Activated T-cell treated with anti-CD3 and anti-CD28 coated beads, Interleukin-2, amount 50 U/mL, for 4 hours (primary cell): ENCODE results near the gene TRMU. TPM values are rescaled to one million over a fixed set of nuclear protein-coding genes. Genes with fewer than 3 reads are reported as not detected.

Experiments
- ATAC-seq, 2 donors: fragments of 200-7000 bp; cut with Tn5 transposase; one replicate each; pipeline ENCODE4 v1.10.0; 2021
- DNase-seq: peaks from one replicate; pipeline ENCODE4 v3.0.0-alpha.2; 2020
- H3K27me3 Mint-ChIP-seq: one replicate; pipeline ENCODE4 v1.8.0; 2021; ENCODE audit warnings: low read depth, mixed read lengths
- H3K36me3 Mint-ChIP-seq: one replicate; pipeline ENCODE4 v1.8.0; 2022; ENCODE audit warnings: mixed read lengths; ENCODE audit not compliant: insufficient read depth
- H3K4me1 Mint-ChIP-seq: one replicate; pipeline ENCODE4 v1.8.0; 2021; ENCODE audit warnings: low read depth, mixed read lengths
- H3K4me3 Mint-ChIP-seq: one replicate; pipeline ENCODE4 v1.8.0; 2021; ENCODE audit warnings: mild to moderate bottlenecking, moderate library complexity, mixed read lengths
- H3K9me3 Mint-ChIP-seq: one replicate; pipeline ENCODE4 v1.8.0; 2021; ENCODE audit warnings: mixed read lengths
- total RNA-seq, 3 donors: library from RNA; stranded (reverse); gene quantifications; one replicate each; pipeline ENCODE4 v1.2.1, GENCODE V29; 2021

Gene TRMU
- total RNA-seq, 3 donors from 2014 or later, result 62.5 to 69.0 (median 66.6) TPM

DNA sequence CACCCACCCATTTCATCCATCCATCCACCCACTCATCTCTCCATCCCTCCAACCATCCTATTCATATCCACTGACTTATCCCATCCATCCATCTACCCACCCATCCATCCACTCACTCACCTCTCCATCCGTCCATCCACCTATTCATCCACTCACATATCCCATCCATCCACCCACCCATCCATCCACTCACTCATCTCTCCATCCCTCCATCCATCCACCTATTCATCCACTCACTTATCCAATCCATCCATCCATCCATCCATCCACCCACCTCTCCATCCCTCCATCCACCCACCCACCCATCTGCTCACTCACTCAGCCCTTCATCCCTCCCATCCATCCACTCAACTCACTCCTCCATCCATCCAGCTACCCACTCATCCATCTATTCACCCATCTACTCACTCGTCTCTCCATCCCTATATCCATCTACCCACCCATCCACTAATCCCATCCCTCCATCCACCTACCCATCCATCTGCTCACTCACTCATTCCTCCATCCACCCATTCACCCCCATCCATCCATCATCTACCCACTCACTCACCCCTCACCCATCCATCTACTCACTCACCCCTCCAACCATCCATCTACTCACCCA, 36.2 kb downstream of the TRMU start:
- H3K9me3 Mint-ChIP-seq, result peaks cover 10% of the 10 kb centered on the region

GRCh38 chr22:46372686-46373085, 37.2 kb downstream of the TRMU start:
- ATAC-seq (no peak), DNase-seq (no peak)
- Mint-ChIP-seq H3K9me3 (peaks cover 11% of the 10 kb centered on the region), H3K4me1 (peaks cover 42% of the 10 kb centered on the region), H3K36me3 (peaks cover 4% of the 10 kb centered on the region), H3K27me3 (peaks cover 6% of the 10 kb centered on the region), H3K4me3 (no peak overlapping the region)

More for the DNA sequence above, 36.2 kb downstream of the TRMU start:
- ATAC-seq (no peak), DNase-seq (no peak)
- peaks cover 4% of the 10 kb centered on the region for H3K36me3 Mint-ChIP-seq
- H3K4me3 Mint-ChIP-seq, result no peak overlapping the region
- H3K27me3 Mint-ChIP-seq, result peaks cover 6% of the 10 kb centered on the region
- peaks cover 43% of the 10 kb centered on the region for H3K4me1 Mint-ChIP-seq

- ATAC-seq (no peak), DNase-seq (no peak)
- Mint-ChIP-seq H3K27me3 (peaks cover 6% of the 10 kb centered on the region), H3K4me3 (no peak overlapping the region), H3K9me3 (peaks cover 11% of the 10 kb centered on the region), H3K36me3 (peaks cover 4% of the 10 kb centered on the region), H3K4me1 (peaks cover 40% of the 10 kb centered on the region)
Measured at GRCh38 chr22:46373159-46373558, 37.6 kb downstream of the TRMU start.

- peak overlapping the region; percentile 16 for H3K4me3 Mint-ChIP-seq
- H3K27me3 Mint-ChIP-seq, result peaks cover 4% of the 10 kb centered on the region
- peak; percentile 55 for ATAC-seq
- peaks cover 11% of the 10 kb centered on the region for H3K9me3 Mint-ChIP-seq
- H3K4me1 Mint-ChIP-seq, result peaks cover 40% of the 10 kb centered on the region
- H3K36me3 Mint-ChIP-seq, result peaks cover 4% of the 10 kb centered on the region
- peak; percentile 17 for DNase-seq
Measured at GRCh38 chr22:46373921-46374662, 38.6 kb downstream of the TRMU start.

- Mint-ChIP-seq H3K4me3 (no peak overlapping the region), H3K9me3 (peaks cover 11% of the 10 kb centered on the region)
Measured at GRCh38 chr22:46374663-46375474, 39.4 kb downstream of the TRMU start.

DNA sequence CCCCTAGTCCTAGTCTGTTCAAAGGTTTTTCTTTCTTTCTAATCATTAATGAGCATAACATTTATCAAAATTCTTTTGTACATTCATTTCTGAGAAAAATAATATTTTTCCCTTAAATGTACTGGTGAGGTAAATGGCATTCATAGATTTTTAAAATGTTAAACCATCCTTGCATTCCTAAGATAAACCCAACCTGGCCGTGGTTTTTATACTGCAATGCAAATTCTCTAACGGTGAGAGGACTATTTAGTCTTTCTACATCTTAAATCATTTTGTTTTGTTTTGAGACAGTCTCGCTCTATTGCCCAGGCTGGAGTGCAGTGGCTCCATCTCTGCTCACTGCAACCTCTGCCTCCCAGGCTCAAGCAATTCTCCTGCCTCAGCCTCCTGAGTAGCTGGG, 40.6 kb downstream of the TRMU start:
- Mint-ChIP-seq H3K4me1 (peaks cover 26% of the 10 kb centered on the region), H3K36me3 (peaks cover 4% of the 10 kb centered on the region), H3K27me3 (peaks cover 4% of the 10 kb centered on the region), H3K9me3 (peaks cover 11% of the 10 kb centered on the region), H3K4me3 (no peak overlapping the region)
- DNase-seq (no peak), ATAC-seq (no peak)

More at GRCh38 chr22:46374663-46375474, 39.4 kb downstream of the TRMU start:
- H3K36me3 Mint-ChIP-seq, result peaks cover 4% of the 10 kb centered on the region
- H3K4me1 Mint-ChIP-seq, result peaks cover 38% of the 10 kb centered on the region
- H3K27me3 Mint-ChIP-seq, result peaks cover 4% of the 10 kb centered on the region
- ATAC-seq (no peak), DNase-seq (no peak)

- Mint-ChIP-seq H3K4me1 (peaks cover 20% of the 10 kb centered on the region), H3K9me3 (peaks cover 11% of the 10 kb centered on the region), H3K27me3 (peaks cover 4% of the 10 kb centered on the region), H3K4me3 (no peak overlapping the region), H3K36me3 (peaks cover 4% of the 10 kb centered on the region)
- no peak for ATAC-seq
- DNase-seq, result no peak
Measured at GRCh38 chr22:46376908-46377524, 41.5 kb downstream of the TRMU start.

GRCh38 chr22:46377525-46378425, 42.3 kb downstream of the TRMU start:
- Mint-ChIP-seq H3K36me3 (peaks cover 4% of the 10 kb centered on the region), H3K9me3 (peaks cover 11% of the 10 kb centered on the region), H3K4me1 (peaks cover 16% of the 10 kb centered on the region), H3K27me3 (peaks cover 3% of the 10 kb centered on the region), H3K4me3 (no peak overlapping the region)
- DNase-seq, result no peak
- ATAC-seq, result no peak

- Mint-ChIP-seq H3K4me3 (no peak overlapping the region), H3K36me3 (peaks cover 4% of the 10 kb centered on the region), H3K9me3 (peaks cover 11% of the 10 kb centered on the region), H3K4me1 (peaks cover 12% of the 10 kb centered on the region), H3K27me3 (no peaks in the 10 kb centered on the region)
- DNase-seq, result no peak
- no peak for ATAC-seq
Measured at GRCh38 chr22:46378426-46379065, 43.0 kb downstream of the TRMU start.

GRCh38 chr22:46379066-46379930, 43.8 kb downstream of the TRMU start:
- no peak for DNase-seq
- Mint-ChIP-seq H3K4me1 (peaks cover 5% of the 10 kb centered on the region), H3K36me3 (peaks cover 4% of the 10 kb centered on the region), H3K9me3 (peaks cover 11% of the 10 kb centered on the region), H3K27me3 (no peaks in the 10 kb centered on the region), H3K4me3 (no peak overlapping the region)
- ATAC-seq, result no peak

DNA sequence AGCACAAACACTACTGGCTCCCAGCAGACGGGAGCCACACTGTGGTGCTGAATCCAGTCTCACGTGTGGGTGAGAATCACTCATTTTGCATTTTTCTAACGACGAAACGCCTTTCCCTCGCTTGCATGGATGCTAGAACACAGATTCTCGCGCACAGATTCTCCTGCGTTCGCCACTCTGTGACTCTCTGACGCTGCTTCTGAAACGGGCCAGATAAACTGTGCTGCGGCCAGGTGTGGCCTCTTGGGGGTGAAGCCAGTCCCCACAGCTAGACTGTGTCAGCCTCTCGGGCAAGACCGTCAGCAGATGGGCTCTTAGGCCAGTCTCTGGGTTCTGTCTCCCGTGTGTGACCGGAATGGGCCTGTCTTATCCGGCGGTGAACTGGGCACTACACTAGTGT, 44.6 kb downstream of the TRMU start:
- DNase-seq, result no peak
- Mint-ChIP-seq H3K4me3 (no peak overlapping the region), H3K36me3 (peaks cover 4% of the 10 kb centered on the region), H3K9me3 (peaks cover 11% of the 10 kb centered on the region), H3K27me3 (no peaks in the 10 kb centered on the region), H3K4me1 (peaks cover 2% of the 10 kb centered on the region)
- ATAC-seq, result no peak

GRCh38 chr22:46380581-46380980, 45.1 kb downstream of the TRMU start:
- Mint-ChIP-seq H3K27me3 (no peaks in the 10 kb centered on the region), H3K4me3 (no peak overlapping the region), H3K9me3 (peaks cover 10% of the 10 kb centered on the region), H3K36me3 (peaks cover 4% of the 10 kb centered on the region), H3K4me1 (peaks cover 2% of the 10 kb centered on the region)
- DNase-seq (no peak), ATAC-seq (no peak)
